NCI-H446 (cell line): ENCODE data around the gene ABHD16A.
A peak's percentile ranks its signal among the peaks of the same experiment; 100 is the strongest.

Source experiments
- DNase-seq, 2 experiments: peaks; one replicate each; lab custom pipeline; 2025; lab: John Stamatoyannopoulos, UW

ABHD16A gene

GRCh38 chr6:31730631-31731086 lies 27.5 kb upstream of the ABHD16A start:
- DNase-seq, result no peak

- peak; percentile 75 to 80 for DNase-seq
Observed at GRCh38 chr6:31729979-31730630, 27.0 kb upstream of the ABHD16A start.

GRCh38 chr6:31729515-31729978 lies 26.4 kb upstream of the ABHD16A start:
- peak; percentile 25 to 68 for DNase-seq

GRCh38 chr6:31728767-31729514 lies 25.8 kb upstream of the ABHD16A start, which contains the start of gene DDAH2:
Gene DDAH2, minus strand, starts transcription at chr6:31729299. Its CDS starts 138 bp downstream, at chr6:31729161.
- no peak for DNase-seq

- no peak for DNase-seq
Observed at GRCh38 chr6:31727717-31728671, 24.9 kb upstream of the ABHD16A start.

GRCh38 chr6:31727034-31727716 lies 24.1 kb upstream of the ABHD16A start:
- no peak for DNase-seq

GRCh38 chr6:31725502-31726350 lies 22.6 kb upstream of the ABHD16A start:
- DNase-seq, result no peak

- no peak for DNase-seq
Observed at GRCh38 chr6:31723980-31724691, 21.0 kb upstream of the ABHD16A start.

- no peak for DNase-seq
Observed at GRCh38 chr6:31723245-31723979, 20.3 kb upstream of the ABHD16A start, which contains the start of gene MPIG6B. Gene MPIG6B, plus strand, starts transcription at chr6:31723373. Its CDS starts 11 bp downstream, at chr6:31723384.

- DNase-seq, result no peak
Observed at GRCh38 chr6:31722173-31722572, 19.0 kb upstream of the ABHD16A start.

GRCh38 chr6:31721351-31722020 lies 18.4 kb upstream of the ABHD16A start, which contains the start of gene LY6G6C:
Gene LY6G6C, minus strand, starts transcription at chr6:31721746. Its CDS starts 67 bp downstream, at chr6:31721679.
- DNase-seq, result no peak

- DNase-seq, result no peak
Observed at GRCh38 chr6:31720196-31720770, 17.2 kb upstream of the ABHD16A start.

- DNase-seq, result no peak
Observed at GRCh38 chr6:31719001-31719400, 15.9 kb upstream of the ABHD16A start.

- no peak for DNase-seq
Observed at GRCh38 chr6:31718265-31718664, 15.1 kb upstream of the ABHD16A start.

GRCh38 chr6:31717499-31718222 lies 14.5 kb upstream of the ABHD16A start:
- no peak for DNase-seq

GRCh38 chr6:31715022-31715958 lies 12.2 kb upstream of the ABHD16A start, which contains the start of gene LY6G6D:
Gene LY6G6D, plus strand, starts transcription at chr6:31715348. Its CDS starts 8 bp downstream, at chr6:31715356.
- peak in 1 of 2 experiments; percentile 60 for DNase-seq
